ENCODE data around the gene KRTAP5-6.
"Not testable (repeated sequence)": the region's sequence is repeated elsewhere in the genome, so short reads cannot be mapped to it uniquely, and the experiment has no call there.

DNA sequence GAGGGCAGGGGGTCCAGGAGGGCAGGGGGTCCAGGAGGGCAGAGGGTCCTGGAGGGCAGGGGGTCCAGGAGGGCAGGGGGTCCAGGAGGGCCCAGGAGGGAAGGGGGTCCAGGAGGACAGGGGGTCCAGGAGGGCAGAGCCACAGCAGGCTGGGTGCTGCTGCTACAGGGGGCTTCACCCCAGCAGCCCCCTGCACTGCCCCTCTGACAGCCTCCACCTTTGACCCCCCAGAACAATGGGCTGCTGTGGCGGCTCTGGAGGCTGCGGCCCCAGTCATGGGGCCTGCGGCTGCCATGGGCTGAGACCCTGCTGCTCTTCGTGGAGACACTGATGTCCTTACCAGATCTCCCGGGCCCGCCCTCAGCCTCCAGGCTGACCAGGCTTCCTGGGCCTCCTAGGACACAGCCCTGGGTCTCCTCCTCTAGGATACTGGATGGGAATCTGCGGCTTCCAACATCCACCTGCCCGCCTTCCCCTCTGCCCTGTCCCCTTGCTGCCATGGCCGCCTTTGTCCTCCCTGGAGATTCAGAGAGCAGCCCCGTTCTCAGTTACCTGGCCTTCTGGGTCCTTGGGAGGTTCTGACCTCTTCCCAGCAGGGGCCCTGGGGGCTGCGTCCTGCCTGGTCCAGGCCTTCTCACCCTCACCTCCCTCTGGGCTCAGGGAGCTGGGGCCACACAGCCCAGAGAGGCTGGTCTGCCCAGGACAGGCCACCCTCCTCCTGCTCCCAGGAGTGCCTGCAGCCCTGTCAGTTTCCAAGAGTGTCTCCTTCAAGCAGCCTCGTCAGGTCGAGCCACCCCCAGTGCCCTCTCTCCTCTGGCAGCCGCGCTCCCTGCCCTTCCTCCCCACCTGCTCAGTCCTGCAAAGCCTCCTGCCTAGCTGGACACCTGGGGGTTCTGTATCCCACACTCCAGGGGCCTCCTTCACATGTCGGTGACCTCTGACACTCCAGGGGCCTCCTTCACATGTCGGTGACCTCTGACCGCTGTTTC, 11.8 kb upstream of the KRTAP5-6 start:
- TF ChIP-seq, protein P1, sequence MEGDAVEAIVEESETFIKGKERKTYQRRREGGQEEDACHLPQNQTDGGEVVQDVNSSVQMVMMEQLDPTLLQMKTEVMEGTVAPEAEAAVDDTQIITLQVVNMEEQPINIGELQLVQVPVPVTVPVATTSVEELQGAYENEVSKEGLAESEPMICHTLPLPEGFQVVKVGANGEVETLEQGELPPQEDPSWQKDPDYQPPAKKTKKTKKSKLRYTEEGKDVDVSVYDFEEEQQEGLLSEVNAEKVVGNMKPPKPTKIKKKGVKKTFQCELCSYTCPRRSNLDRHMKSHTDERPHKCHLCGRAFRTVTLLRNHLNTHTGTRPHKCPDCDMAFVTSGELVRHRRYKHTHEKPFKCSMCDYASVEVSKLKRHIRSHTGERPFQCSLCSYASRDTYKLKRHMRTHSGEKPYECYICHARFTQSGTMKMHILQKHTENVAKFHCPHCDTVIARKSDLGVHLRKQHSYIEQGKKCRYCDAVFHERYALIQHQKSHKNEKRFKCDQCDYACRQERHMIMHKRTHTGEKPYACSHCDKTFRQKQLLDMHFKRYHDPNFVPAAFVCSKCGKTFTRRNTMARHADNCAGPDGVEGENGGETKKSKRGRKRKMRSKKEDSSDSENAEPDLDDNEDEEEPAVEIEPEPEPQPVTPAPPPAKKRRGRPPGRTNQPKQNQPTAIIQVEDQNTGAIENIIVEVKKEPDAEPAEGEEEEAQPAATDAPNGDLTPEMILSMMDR (IDR thresholded peaks at IDR 0.05), result not testable (repeated sequence)
- TF ChIP-seq ZFX (IDR thresholded peaks at IDR 0.05; ENCODE audit: borderline replicate concordance), result not testable (repeated sequence)

Measured in 22Rv1 (cell line).